HG03139 (cell line): ENCODE data around the gene AATF.

Source experiments
- ATAC-seq: cut with Tn5 transposase; IDR thresholded peaks from one replicate; pipeline ENCODE4 v1.9.1; 2021; ENCODE audit not compliant: unreplicated experiment

AATF gene

GRCh38 chr17:37041932-37042331 lies 93.2 kb downstream of the AATF start:
- ATAC-seq = no peak

- ATAC-seq = no peak
Observed at GRCh38 chr17:37043201-37043600, 94.4 kb downstream of the AATF start.

GRCh38 chr17:37045351-37045922 lies 96.7 kb downstream of the AATF start:
- ATAC-seq = no peak

- ATAC-seq = no peak
Observed at GRCh38 chr17:37047631-37048104, 98.9 kb downstream of the AATF start.

GRCh38 chr17:37048811-37049210 lies 100.1 kb downstream of the AATF start:
- no peak for ATAC-seq

- ATAC-seq = no peak
Observed at GRCh38 chr17:37050920-37051319, 102.2 kb downstream of the AATF start.

GRCh38 chr17:37051381-37051780 lies 102.6 kb downstream of the AATF start:
- ATAC-seq = no peak

GRCh38 chr17:37051833-37052232 lies 103.1 kb downstream of the AATF start:
- ATAC-seq = no peak

GRCh38 chr17:37052450-37052849 lies 103.7 kb downstream of the AATF start:
- ATAC-seq = no peak

- no peak for ATAC-seq
Observed at GRCh38 chr17:37054894-37055293, 106.1 kb downstream of the AATF start.

GRCh38 chr17:37056622-37057021 lies 107.9 kb downstream of the AATF start:
- no peak for ATAC-seq

GRCh38 chr17:37059493-37059892 lies 110.7 kb downstream of the AATF start:
- no peak for ATAC-seq

- ATAC-seq = no peak
Observed at GRCh38 chr17:37060094-37060493, 111.3 kb downstream of the AATF start.

GRCh38 chr17:37060928-37061327 lies 112.2 kb downstream of the AATF start:
- ATAC-seq = no peak

- ATAC-seq = no peak
Observed at GRCh38 chr17:37062021-37062420, 113.3 kb downstream of the AATF start.

- ATAC-seq = no peak
Observed at GRCh38 chr17:37064206-37064605, 115.5 kb downstream of the AATF start.

- ATAC-seq = no peak
Observed at GRCh38 chr17:37064956-37065355, 116.2 kb downstream of the AATF start.

- ATAC-seq = no peak
Observed at GRCh38 chr17:37065486-37066321, 117.0 kb downstream of the AATF start.

- ATAC-seq = no peak
Observed at GRCh38 chr17:37066322-37067255, 117.8 kb downstream of the AATF start.

- no peak for ATAC-seq
Observed at GRCh38 chr17:37067555-37068111, 118.9 kb downstream of the AATF start.

GRCh38 chr17:37068266-37068665 lies 119.5 kb downstream of the AATF start:
- ATAC-seq = no peak
